ENCODE results near the gene ORM1. TPM values are rescaled to one million over a fixed set of nuclear protein-coding genes. Genes with fewer than 3 reads are reported as not detected.

Gene ORM1
- total and polyA plus RNA-seq, 10 of the 15 experiments (the other 5 are each of a cell fraction or from before 2014, with no cell fraction given), result 4.4 TPM; not detected in 9

DNA sequence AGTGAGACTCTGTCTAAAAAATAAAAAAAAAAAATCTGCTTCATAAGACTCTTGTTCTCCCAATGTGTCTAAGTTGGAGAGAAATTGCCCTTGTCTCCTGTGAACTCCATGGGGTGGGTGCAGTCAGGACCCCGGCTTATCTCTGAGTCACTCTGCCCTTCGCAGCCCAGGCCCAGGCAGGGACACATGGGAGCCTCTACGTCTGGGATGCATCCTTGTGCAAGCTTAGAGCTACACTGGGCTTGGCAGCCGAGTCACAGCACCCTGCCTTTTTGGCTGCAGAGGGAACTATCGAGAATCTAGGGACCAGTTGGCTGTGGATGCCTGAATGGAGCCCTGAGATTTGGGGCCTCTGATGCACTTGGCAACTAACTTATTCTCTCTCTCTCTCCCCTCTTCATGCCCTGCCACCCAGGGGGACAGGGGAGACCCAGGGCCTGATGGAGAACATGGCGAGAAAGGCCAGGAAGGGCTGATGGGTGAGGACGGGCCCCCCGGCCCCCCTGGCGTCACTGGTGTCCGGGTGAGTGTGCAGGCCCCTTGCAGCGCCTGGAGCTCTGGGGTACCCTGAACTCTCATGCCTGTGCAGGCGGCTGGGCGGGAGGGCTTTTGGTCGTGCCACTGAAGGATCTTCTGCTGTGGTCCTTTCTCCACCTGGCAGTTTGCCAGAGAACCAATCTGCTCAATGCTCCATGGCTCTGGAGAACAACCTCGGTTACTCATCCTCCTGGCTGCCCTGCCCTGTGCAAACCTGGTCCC lies 47.5 kb upstream of the ORM1 start:
- Histone ChIP-seq H3K79me2 (ENCODE audit: control insufficient read depth, insufficient read depth, low read length) (no peaks in the 10 kb centered on the region), H3K27ac (ENCODE audit: control insufficient read depth, insufficient read depth) (no peak overlapping the region), H3K4me1 (ENCODE audit: control insufficient read depth, insufficient read depth, low read length) (no peaks in the 10 kb centered on the region), H3K4me2 (ENCODE audit: control insufficient read depth, insufficient read depth) (no peak overlapping the region), H3K9me3 (replicated peaks; ENCODE audit: control insufficient read depth, insufficient read depth, low read length) (no peaks in the 10 kb centered on the region), H4K20me1 (ENCODE audit: control insufficient read depth, insufficient read depth) (no peaks in the 10 kb centered on the region), H3K9ac (ENCODE audit: control insufficient read depth, insufficient read depth, low read length) (no peak overlapping the region), H3K27me3 (replicated peaks in 1 of 2; ENCODE audit: control insufficient read depth in 2 of 2, insufficient read depth in 2 of 2, low read length in 1 of 2) (peaks cover 0 to 3% of the 10 kb centered on the region in 2 experiments; a peak in 1 of 4 replicates), H3K4me3 (no peak overlapping the region), H2AFZ (ENCODE audit: control insufficient read depth, low read depth, low read length) (no peak overlapping the region), H3K36me3 (ENCODE audit: control insufficient read depth in 2 of 2, insufficient read depth in 2 of 2, low read length in 1 of 2) (no peaks in the 10 kb centered on the region)
- ChIA-PET RAD21 (ENCODE audit: unreplicated experiment) (no interaction called here), POLR2A (no interaction called here), SMC1A (ENCODE audit: uncharacterized antibody, unreplicated experiment) (no interaction called here), CTCF (interaction anchor here (1.0 to 1.1 kb wide), 2 partner anchors 120 to 167 kb away, joined by 3 to 4 read pairs; partner anchors contain the start of gene COL27A1)
- BruUV-seq (replicated peaks), result no TSS peak
- FAIRE-seq (no peak), ATAC-seq (no peak), DNase-seq (ENCODE audit: low read depth, low spot score) (no peak)
- TF ChIP-seq POLR2AphosphoS2 (IDR thresholded peaks at IDR 0.05; ENCODE audit: low read depth, low read length), result no peak
- TF ChIP-seq HDAC6 (IDR thresholded peaks at IDR 0.05; ENCODE audit: unreplicated experiment), result no peak
- TF ChIP-seq, protein P1, sequence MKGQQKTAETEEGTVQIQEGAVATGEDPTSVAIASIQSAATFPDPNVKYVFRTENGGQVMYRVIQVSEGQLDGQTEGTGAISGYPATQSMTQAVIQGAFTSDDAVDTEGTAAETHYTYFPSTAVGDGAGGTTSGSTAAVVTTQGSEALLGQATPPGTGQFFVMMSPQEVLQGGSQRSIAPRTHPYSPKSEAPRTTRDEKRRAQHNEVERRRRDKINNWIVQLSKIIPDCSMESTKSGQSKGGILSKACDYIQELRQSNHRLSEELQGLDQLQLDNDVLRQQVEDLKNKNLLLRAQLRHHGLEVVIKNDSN (IDR thresholded peaks at IDR 0.05; ENCODE audit: borderline replicate concordance, extremely low read length, insufficient read depth, low read depth, low read length), result no peak
- no peak for TF ChIP-seq ZBED1 (IDR thresholded peaks at IDR 0.05; ENCODE audit: borderline replicate concordance)
- TF ChIP-seq SUZ12 (IDR thresholded peaks at IDR 0.05; ENCODE audit: unreplicated experiment), result no peak
- TF ChIP-seq TARDBP (IDR thresholded peaks at IDR 0.05; ENCODE audit: borderline replicate concordance), result no peak
- no peak for TF ChIP-seq ZSCAN29 (IDR thresholded peaks at IDR 0.05)
- TF ChIP-seq RAD51 (IDR thresholded peaks at IDR 0.05), result no peak
- no peak for TF ChIP-seq BMI1 (IDR thresholded peaks at IDR 0.05; ENCODE audit: borderline replicate concordance)
- no peak for TF ChIP-seq ZNF274 (IDR thresholded peaks at IDR 0.05; ENCODE audit: insufficient read depth, insufficient read length)
- TF ChIP-seq NR2C2 (IDR thresholded peaks at IDR 0.05; ENCODE audit: borderline replicate concordance, control insufficient read depth, insufficient read length, low read depth), result no peak
- no peak for TF ChIP-seq SPI1 (IDR thresholded peaks at IDR 0.05; ENCODE audit: borderline replicate concordance, insufficient read depth, low read depth, low read length)
- no peak for TF ChIP-seq SMC3 (IDR thresholded peaks at IDR 0.05; ENCODE audit: borderline replicate concordance, low read length)
- TF ChIP-seq, protein P2, sequence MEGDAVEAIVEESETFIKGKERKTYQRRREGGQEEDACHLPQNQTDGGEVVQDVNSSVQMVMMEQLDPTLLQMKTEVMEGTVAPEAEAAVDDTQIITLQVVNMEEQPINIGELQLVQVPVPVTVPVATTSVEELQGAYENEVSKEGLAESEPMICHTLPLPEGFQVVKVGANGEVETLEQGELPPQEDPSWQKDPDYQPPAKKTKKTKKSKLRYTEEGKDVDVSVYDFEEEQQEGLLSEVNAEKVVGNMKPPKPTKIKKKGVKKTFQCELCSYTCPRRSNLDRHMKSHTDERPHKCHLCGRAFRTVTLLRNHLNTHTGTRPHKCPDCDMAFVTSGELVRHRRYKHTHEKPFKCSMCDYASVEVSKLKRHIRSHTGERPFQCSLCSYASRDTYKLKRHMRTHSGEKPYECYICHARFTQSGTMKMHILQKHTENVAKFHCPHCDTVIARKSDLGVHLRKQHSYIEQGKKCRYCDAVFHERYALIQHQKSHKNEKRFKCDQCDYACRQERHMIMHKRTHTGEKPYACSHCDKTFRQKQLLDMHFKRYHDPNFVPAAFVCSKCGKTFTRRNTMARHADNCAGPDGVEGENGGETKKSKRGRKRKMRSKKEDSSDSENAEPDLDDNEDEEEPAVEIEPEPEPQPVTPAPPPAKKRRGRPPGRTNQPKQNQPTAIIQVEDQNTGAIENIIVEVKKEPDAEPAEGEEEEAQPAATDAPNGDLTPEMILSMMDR (IDR thresholded peaks at IDR 0.05 in 2 of 3, conservative IDR thresholded peaks at IDR 0.05 in 1 of 3; ENCODE audit: control insufficient read depth in 2 of 3, extremely low read depth in 1 of 3, insufficient read depth in 1 of 3, low read depth in 3 of 3, low read length in 3 of 3), result no peak
- intact Hi-C loops (cut with micrococcal nuclease; ENCODE audit: unreplicated experiment) (no loop called here), in situ Hi-C loops (cut with MboI) (loop anchor here (25.0 kb wide), 1 partner anchor 188 kb away; the partner anchor contains the start of genes AMBP and KIF12)
- WGBS (ENCODE audit: insufficient coverage, insufficient replicate concordance, low lambda C conversion rate, missing lambda C conversion rate), result 17% methylated on average over 15 of the region's 15 CpGs

Measured in GM12878 (cell line).